ENCODE measurements around the gene INO80E. TPM values are rescaled to one million over a fixed set of nuclear protein-coding genes. Genes with fewer than 3 reads are reported as not detected.
A peak's percentile ranks its signal among the peaks of the same experiment; 100 is the strongest.
"Not testable (repeated sequence)": the region's sequence is repeated elsewhere in the genome, so short reads cannot be mapped to it uniquely, and the experiment has no call there.

The INO80E gene
- total and polyA plus RNA-seq, 10 donors, result 47.9 to 93.3 (median 71.7) TPM

DNA sequence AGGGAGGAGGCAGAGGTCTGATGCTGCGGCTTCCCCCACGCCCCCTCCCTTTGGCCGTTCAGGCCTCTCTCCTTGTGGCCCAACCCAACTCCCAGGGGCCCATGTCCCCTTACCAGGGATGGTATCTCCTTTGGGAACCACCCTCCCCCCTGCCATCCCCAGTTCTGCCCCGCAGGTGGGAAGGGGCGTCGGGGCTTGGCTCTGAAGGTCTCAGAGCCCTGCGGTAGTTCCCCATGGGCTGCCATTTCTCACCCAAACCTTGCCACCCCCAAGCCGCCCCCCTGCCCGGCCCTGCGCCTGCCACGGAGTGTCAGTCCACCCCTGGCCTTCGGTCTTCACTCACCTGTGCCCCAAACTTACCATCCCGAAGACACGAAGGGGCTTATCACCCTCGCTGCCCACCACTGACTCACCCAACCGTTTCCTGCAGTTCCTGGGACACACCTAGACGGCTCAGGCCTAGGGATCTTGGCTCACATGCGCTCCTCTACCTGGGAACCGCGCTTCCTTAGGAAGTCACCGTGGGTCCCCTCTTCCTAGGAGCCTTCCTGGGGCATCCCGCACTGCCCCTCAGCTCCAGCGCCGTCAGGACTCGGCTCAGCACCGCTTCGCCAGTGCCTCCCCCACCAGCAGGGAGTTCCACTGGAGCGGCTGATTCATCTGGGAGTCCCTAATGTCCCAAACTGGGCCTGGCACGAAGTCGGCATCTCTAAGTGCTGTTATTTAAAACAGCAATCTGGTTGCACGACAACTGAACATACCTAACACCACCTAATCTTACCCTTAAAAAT is 15.9 kb downstream of the INO80E start:
- WGBS, 5 donors, result 23 to 32% (median 25%) methylated on average over 26 to 31 of the region's 31 CpGs
- Histone ChIP-seq H3K36me3 (no peaks in the 10 kb centered on the region), H3K4me3 (peak overlapping the region in 7 of 8 donors; percentile 32 to 70 (median 45)), H3K4me1 (peaks cover 6 to 27% (median 20%) of the 10 kb centered on the region in 6 donors), H3K27me3 (replicated peaks in 1 of 7) (peaks cover 0 to 49% (median 34%) of the 10 kb centered on the region in 7 donors), H3K27ac (no peak overlapping the region), H3K9me3 (no peaks in the 10 kb centered on the region)
- intact Hi-C loops (cut with DNase I; ENCODE audit: low total_unique reads), result no loop called here
- DNase-seq, result no peak
- TF ChIP-seq POLR2AphosphoS5 (IDR thresholded peaks at IDR 0.05), result no peak
- TF ChIP-seq, protein P1, sequence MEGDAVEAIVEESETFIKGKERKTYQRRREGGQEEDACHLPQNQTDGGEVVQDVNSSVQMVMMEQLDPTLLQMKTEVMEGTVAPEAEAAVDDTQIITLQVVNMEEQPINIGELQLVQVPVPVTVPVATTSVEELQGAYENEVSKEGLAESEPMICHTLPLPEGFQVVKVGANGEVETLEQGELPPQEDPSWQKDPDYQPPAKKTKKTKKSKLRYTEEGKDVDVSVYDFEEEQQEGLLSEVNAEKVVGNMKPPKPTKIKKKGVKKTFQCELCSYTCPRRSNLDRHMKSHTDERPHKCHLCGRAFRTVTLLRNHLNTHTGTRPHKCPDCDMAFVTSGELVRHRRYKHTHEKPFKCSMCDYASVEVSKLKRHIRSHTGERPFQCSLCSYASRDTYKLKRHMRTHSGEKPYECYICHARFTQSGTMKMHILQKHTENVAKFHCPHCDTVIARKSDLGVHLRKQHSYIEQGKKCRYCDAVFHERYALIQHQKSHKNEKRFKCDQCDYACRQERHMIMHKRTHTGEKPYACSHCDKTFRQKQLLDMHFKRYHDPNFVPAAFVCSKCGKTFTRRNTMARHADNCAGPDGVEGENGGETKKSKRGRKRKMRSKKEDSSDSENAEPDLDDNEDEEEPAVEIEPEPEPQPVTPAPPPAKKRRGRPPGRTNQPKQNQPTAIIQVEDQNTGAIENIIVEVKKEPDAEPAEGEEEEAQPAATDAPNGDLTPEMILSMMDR (IDR thresholded peaks at IDR 0.05 in 8 of 11, conservative IDR thresholded peaks at IDR 0.05 in 3 of 11), result no peak
- no peak for TF ChIP-seq POLR2A (IDR thresholded peaks at IDR 0.05)

DNA sequence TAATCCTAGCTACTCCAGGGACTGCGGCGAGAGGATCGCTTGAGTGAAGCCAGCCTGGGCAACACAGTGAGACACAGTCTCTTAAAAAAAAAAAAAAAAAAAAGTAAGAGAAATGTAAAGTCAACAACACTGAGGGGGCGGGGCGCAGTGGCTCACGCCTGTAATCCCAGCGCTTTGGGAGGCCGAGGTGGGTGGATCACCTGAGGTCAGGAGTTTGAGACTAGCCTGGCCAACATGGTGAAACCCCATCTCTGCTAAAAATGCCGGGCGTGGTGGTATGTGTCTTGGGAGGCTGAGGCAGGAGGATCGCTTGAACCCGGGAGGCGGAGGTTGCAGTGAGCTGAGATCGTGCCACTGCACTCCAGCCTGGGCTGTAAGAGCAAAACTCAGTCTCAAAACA is 16.6 kb downstream of the INO80E start:
- DNase-seq; H3K27ac ChIP-seq; H3K4me3 ChIP-seq; H3K9me3 ChIP-seq; H3K36me3 ChIP-seq; intact Hi-C loops (cut with DNase I; ENCODE audit: low total_unique reads): not testable (repeated sequence)
- Histone ChIP-seq H3K4me1 (peaks cover 6 to 27% (median 20%) of the 10 kb centered on the region in 6 donors), H3K27me3 (replicated peaks in 1 of 7) (peaks cover 0 to 49% (median 34%) of the 10 kb centered on the region in 7 donors)
- 86 to 91% (median 88%) methylated on average over 14 of the region's 14 CpGs for WGBS, 5 donors

DNA sequence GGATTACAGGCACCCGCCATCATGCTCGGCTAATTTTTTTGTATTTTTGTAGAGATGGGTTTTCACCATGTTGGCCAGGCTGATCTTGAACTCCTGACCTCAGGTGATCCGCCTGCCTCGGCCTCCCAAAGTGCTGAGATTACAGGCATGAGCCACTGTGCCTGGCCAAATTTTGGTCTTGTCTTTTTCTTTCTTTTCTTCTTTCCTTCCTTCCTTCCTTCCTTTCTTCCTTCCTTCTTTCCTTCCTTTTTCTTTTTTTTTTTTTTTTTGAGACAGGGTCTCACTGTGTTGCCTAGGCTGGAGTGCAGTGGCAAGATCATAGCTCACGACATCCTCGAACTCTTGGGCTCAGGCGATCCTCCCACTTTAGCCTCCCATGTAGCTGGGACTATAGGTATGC is 19.4 kb downstream of the INO80E start:
- 85 to 93% (median 89%) methylated on average over 7 of the region's 7 CpGs for WGBS, 5 donors
- DNase-seq; H3K9me3 ChIP-seq; H3K27ac ChIP-seq; H3K36me3 ChIP-seq; H3K4me3 ChIP-seq; intact Hi-C loops (cut with DNase I; ENCODE audit: low total_unique reads): not testable (repeated sequence)
- H3K27me3 ChIP-seq (replicated peaks in 1 of 7), result peaks cover 0 to 25% (median 21%) of the 10 kb centered on the region in 7 donors
- H3K4me1 ChIP-seq, result peaks cover 6 to 20% (median 14%) of the 10 kb centered on the region in 6 donors

GRCh38 chr16:30016555-30017276 is 20.7 kb downstream of the INO80E start:
- Histone ChIP-seq H3K4me3 (no peak overlapping the region), H3K4me1 (peaks cover 0 to 20% (median 13%) of the 10 kb centered on the region in 6 donors), H3K27ac (no peak overlapping the region), H3K9me3 (no peaks in the 10 kb centered on the region), H3K36me3 (no peaks in the 10 kb centered on the region), H3K27me3 (replicated peaks in 1 of 7) (peaks cover 0 to 12% (median 8%) of the 10 kb centered on the region in 7 donors)
- TF ChIP-seq POLR2AphosphoS5 (IDR thresholded peaks at IDR 0.05), result no peak
- no peak for TF ChIP-seq POLR2A (IDR thresholded peaks at IDR 0.05)
- TF ChIP-seq, protein P1 (IDR thresholded peaks at IDR 0.05 in 8 of 11, conservative IDR thresholded peaks at IDR 0.05 in 3 of 11), result no peak
- WGBS, 5 donors, result 77 to 86% (median 85%) methylated on average over 7 to 8 of the region's 8 CpGs
- no peak for DNase-seq
- intact Hi-C loops (cut with DNase I; ENCODE audit: low total_unique reads), result no loop called here

GRCh38 chr16:30017277-30017656 is 21.2 kb downstream of the INO80E start:
- Histone ChIP-seq H3K27me3 (replicated peaks in 1 of 7) (peaks cover 0 to 7% (median 3%) of the 10 kb centered on the region in 7 donors), H3K27ac (no peak overlapping the region), H3K36me3 (no peaks in the 10 kb centered on the region), H3K4me1 (peaks cover 0 to 18% (median 15%) of the 10 kb centered on the region in 6 donors), H3K4me3 (no peak overlapping the region), H3K9me3 (no peaks in the 10 kb centered on the region)
- TF ChIP-seq POLR2AphosphoS5 (IDR thresholded peaks at IDR 0.05) (no peak), POLR2A (IDR thresholded peaks at IDR 0.05) (no peak)
- TF ChIP-seq, protein P1 (IDR thresholded peaks at IDR 0.05 in 8 of 11, conservative IDR thresholded peaks at IDR 0.05 in 3 of 11), result no peak
- DNase-seq, result no peak
- WGBS, 5 donors, result 93 to 97% (median 95%) methylated on average over 2 of the region's 2 CpGs
- intact Hi-C loops (cut with DNase I; ENCODE audit: low total_unique reads), result no loop called here

DNA sequence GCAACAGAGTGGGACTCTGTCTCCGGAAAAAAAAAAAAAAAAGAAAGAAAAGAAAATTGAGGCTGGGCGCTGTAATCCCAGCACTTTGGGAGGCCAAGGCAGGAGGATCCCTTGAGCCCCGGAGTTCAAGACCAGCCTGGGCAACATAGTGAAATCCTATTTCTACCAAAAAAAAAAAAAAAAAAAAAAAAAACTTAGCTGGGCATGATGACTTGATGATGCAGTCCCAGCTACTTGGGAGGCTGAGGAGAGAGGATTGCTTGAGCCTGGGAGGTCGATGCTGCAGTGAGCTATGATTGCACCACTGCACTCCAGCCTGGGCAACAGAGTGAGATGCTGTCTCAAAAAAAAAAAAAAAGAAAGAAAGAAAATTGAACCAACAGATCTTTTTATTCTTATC is 21.9 kb downstream of the INO80E start:
- H3K4me3 ChIP-seq; DNase-seq; H3K27me3 ChIP-seq (replicated peaks in 1 of 7); intact Hi-C loops (cut with DNase I; ENCODE audit: low total_unique reads); H3K9me3 ChIP-seq; H3K27ac ChIP-seq; H3K36me3 ChIP-seq: not testable (repeated sequence)
- H3K4me1 ChIP-seq, result peaks cover 0 to 18% (median 15%) of the 10 kb centered on the region in 6 donors
- 86 to 89% (median 87%) methylated on average over 4 of the region's 4 CpGs for WGBS, 5 donors
